Brain microvascular endothelial cell (primary cell): ENCODE data around the gene TNRC6B.

Experiments
- DNase-seq: peaks from one replicate; pipeline ENCODE4 v3.0.0-alpha.2; 2020
- H3K27ac ChIP-seq: fragments of 250-450 bp; sonication (Bioruptor Pico); 2 replicates; pipeline ENCODE4 v1.5.1; 2020; ENCODE audit warnings: mild to moderate bottlenecking, moderate library complexity
- H3K27me3 ChIP-seq: fragments of 250-450 bp; sonication (Bioruptor Pico); replicated peaks from 2 replicates; pipeline ENCODE4 v1.5.1; 2020; ENCODE audit warnings: mild to moderate bottlenecking
- H3K36me3 ChIP-seq: fragments of 250-450 bp; sonication (Bioruptor Pico); replicated peaks from 2 replicates; pipeline ENCODE4 v1.5.1; 2020; ENCODE audit warnings: mild to moderate bottlenecking
- H3K4me3 ChIP-seq: 2 replicates; pipeline ENCODE4 v1.5.1; 2011; ENCODE audit warnings: low read depth, mild to moderate bottlenecking, control low read depth, low read length, moderate library complexity
- in situ Hi-C: cut with HindIII; loops from 2 replicates; pipeline ENCODE4 v1.10.0; 2017; ENCODE audit warnings: low sequenced_read_pairs, low pct_ligation_motif_present
- TF ChIP-seq, protein P1 (sequence below): IDR thresholded peaks from 2 replicates; pipeline ENCODE4 v1.5.1; 2011; ENCODE audit warnings: low read depth, mild to moderate bottlenecking, moderate library complexity, low read length, control low read depth, inconsistent platforms; ENCODE audit errors: missing control alignments

TNRC6B gene

DNA sequence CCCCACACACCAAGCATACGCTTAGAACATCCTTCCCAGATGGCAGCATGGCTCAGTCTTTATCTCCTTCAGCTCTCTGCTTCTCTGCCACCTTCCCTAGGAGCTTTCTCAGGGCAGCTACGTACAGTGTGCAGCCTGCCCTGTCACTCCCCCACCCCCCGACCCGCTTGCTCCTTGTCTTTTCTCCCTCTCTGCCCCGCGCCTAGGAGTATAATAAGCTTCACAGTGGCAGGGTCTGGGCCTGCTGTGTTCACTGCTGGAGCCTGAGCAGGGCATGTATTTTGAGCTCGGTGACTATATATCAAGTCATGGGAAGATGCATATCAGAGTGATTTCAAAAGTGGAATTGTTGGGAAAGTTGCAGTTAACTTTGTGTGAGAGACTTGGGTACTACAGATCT, 112.8 kb downstream of the TNRC6B start:
- TF ChIP-seq, protein P1, sequence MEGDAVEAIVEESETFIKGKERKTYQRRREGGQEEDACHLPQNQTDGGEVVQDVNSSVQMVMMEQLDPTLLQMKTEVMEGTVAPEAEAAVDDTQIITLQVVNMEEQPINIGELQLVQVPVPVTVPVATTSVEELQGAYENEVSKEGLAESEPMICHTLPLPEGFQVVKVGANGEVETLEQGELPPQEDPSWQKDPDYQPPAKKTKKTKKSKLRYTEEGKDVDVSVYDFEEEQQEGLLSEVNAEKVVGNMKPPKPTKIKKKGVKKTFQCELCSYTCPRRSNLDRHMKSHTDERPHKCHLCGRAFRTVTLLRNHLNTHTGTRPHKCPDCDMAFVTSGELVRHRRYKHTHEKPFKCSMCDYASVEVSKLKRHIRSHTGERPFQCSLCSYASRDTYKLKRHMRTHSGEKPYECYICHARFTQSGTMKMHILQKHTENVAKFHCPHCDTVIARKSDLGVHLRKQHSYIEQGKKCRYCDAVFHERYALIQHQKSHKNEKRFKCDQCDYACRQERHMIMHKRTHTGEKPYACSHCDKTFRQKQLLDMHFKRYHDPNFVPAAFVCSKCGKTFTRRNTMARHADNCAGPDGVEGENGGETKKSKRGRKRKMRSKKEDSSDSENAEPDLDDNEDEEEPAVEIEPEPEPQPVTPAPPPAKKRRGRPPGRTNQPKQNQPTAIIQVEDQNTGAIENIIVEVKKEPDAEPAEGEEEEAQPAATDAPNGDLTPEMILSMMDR: no peak
- Histone ChIP-seq H3K4me3 (no peak overlapping the region), H3K36me3 (peaks cover 18% of the 10 kb centered on the region), H3K27ac (no peak overlapping the region), H3K27me3 (no peaks in the 10 kb centered on the region)
- in situ Hi-C loops: no loop called here
- DNase-seq: no peak

DNA sequence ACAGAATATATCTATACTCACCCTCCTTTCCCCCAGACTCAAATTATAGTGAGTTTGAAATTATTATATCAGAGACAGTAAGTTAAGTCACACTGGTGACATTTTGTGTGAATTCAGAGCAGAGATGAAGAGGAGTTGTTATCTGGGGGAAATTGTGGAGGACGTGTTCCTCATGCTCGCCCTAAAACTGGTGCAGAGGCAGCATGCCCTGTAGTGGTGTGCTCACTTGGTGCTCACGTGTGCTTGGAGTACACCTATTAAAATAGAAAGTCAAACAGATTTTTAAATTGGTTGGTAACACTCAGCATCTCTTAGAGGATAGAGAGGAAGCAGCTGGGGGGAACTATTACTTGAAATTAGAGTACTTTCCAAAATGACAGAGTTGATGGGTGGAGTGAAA, 117.0 kb downstream of the TNRC6B start:
- DNase-seq: no peak
- Histone ChIP-seq H3K27ac (no peak overlapping the region), H3K4me3 (no peak overlapping the region), H3K36me3 (peaks cover 12% of the 10 kb centered on the region), H3K27me3 (no peaks in the 10 kb centered on the region)
- in situ Hi-C loops: no loop called here
- TF ChIP-seq, protein P1: no peak

DNA sequence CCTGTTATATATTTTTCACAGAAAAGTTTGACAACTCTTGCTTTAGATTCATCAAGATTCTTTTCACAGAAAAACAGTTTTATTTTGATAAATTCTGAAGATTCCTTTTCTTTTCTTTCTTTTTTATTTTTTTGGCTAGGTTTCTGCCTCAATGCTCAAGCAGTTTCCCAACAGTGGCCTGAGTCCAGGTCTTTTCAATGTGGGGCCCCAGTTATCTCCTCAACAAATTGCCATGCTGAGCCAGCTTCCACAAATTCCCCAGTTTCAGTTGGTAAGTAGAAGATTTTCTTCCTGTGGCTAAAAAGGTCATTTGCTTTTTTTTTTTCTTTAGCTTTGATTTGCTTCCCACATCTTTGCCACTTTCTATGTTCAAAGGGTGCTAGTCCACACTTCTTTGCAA, 122.6 kb downstream of the TNRC6B start:
- TF ChIP-seq, protein P1: no peak
- no peaks in the 10 kb centered on the region for H3K27me3 ChIP-seq
- H3K4me3 ChIP-seq: no peak overlapping the region
- H3K36me3 ChIP-seq: peaks cover 16% of the 10 kb centered on the region
- in situ Hi-C loops: no loop called here
- H3K27ac ChIP-seq: no peak overlapping the region
- DNase-seq: no peak

DNA sequence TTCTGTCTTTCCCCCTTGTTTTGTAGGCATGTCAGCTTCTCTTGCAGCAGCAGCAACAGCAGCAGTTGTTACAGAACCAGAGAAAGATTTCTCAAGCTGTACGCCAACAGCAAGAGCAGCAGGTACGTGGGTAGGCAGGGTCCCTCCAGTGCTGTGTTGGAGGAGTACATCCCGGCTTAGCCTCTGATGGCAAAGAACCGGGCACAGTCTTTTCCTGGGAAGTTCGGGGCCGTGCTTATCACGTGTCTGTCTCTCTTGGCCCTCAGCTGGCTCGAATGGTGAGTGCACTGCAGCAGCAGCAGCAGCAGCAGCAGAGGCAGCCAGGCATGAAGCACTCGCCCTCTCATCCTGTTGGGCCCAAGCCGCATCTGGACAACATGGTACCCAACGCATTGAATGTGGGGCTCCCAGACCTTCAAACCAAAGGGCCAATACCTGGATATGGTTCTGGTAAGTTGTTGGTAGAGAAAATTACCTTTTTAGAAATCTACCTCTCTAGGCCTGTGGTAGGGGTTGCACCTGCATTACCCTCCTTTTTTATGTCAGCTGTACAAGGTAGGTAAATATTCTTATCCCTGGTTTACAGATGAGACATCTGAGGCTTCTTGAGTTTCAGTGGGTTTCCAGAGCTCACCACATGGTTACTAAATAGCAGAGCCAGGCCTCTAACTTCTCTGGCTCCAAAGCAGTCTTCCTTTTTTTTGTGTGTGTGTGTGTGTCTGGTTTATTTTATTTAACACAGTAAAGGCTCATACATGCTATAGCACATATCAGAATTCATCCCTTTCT, 123.4 kb downstream of the TNRC6B start:
- Histone ChIP-seq H3K36me3 (peaks cover 16% of the 10 kb centered on the region), H3K27me3 (no peaks in the 10 kb centered on the region), H3K4me3 (no peak overlapping the region), H3K27ac (no peak overlapping the region)
- TF ChIP-seq, protein P1: no peak
- in situ Hi-C loops: no loop called here
- DNase-seq: no peak

DNA sequence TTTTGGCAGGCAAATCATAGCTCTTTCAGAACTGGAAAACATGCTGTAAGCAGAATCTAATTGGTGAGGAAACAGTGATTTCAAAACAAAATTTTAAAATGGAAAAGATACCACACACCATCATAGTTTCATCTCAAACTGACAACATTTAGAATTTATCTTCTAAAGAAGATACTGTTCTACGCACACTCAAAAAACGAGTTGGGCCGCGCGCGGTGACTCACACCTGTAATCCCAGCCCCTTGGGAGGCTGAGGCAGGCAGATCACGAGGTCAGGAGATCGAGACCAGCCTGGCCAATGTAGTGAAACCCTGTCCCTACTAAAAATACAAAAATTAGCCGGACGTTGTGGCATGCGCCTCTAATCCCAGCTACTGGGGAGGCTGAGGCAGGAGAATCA, 124.4 kb downstream of the TNRC6B start:
- TF ChIP-seq, protein P1: no peak
- in situ Hi-C loops: no loop called here
- Histone ChIP-seq H3K27ac (no peak overlapping the region), H3K36me3 (peaks cover 16% of the 10 kb centered on the region), H3K4me3 (no peak overlapping the region), H3K27me3 (no peaks in the 10 kb centered on the region)
- DNase-seq: no peak

DNA sequence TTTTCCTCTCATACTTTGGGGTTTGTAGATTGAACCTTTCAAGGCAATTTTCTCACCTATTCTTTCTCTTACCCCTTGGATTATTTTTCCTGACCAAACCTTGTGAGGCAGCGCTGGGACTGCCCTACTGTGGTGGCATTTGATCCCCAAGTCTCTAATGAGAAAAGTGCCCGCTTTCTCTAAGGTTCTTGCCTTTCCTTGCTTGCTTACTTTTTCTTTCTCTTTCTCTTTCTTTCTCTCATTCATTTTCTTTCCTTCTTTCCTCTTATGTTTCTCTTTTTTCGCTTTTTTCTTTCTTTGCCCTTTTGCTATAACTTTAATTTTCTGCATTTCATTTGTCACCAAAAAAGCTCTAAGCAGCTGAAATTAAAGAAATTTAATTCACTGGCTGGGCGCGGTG, 127.9 kb downstream of the TNRC6B start:
- Histone ChIP-seq H3K27ac (no peak overlapping the region), H3K4me3 (no peak overlapping the region), H3K36me3 (peaks cover 32% of the 10 kb centered on the region), H3K27me3 (no peaks in the 10 kb centered on the region)
- DNase-seq: no peak
- in situ Hi-C loops: no loop called here
- TF ChIP-seq, protein P1: no peak
